Activated CD4-positive, alpha-beta T cell treated with anti-CD3 and anti-CD28 coated beads for 48 hours (primary cell): Measurements from ENCODE around the gene CHST11.

ENCODE experiments used
- DNase-seq: peaks from one replicate; pipeline ENCODE4 v3.0.0-alpha.2; 2020

CHST11 gene

GRCh38 chr12:104460973-104461698 is 4.4 kb downstream of the CHST11 start:
- DNase-seq, result no peak

GRCh38 chr12:104462325-104462724 is 5.6 kb downstream of the CHST11 start:
- no peak for DNase-seq

- DNase-seq, result no peak
These were observed 6.2 kb downstream of the CHST11 start for GRCh38 chr12:104462931-104463339.

- DNase-seq, result no peak
These were observed 6.6 kb downstream of the CHST11 start for GRCh38 chr12:104463368-104463767.

GRCh38 chr12:104464899-104465298 is 8.2 kb downstream of the CHST11 start:
- DNase-seq, result no peak

GRCh38 chr12:104466709-104467345 is 10.1 kb downstream of the CHST11 start:
- no peak for DNase-seq

GRCh38 chr12:104467346-104467837 is 10.6 kb downstream of the CHST11 start:
- no peak for DNase-seq

GRCh38 chr12:104468371-104468770 is 11.6 kb downstream of the CHST11 start:
- no peak for DNase-seq

GRCh38 chr12:104469066-104469465 is 12.3 kb downstream of the CHST11 start:
- no peak for DNase-seq

- no peak for DNase-seq
These were observed 12.8 kb downstream of the CHST11 start for GRCh38 chr12:104469523-104469922.

GRCh38 chr12:104470521-104470920 is 13.8 kb downstream of the CHST11 start:
- no peak for DNase-seq

- no peak for DNase-seq
These were observed 14.6 kb downstream of the CHST11 start for GRCh38 chr12:104471336-104471735.

- no peak for DNase-seq
These were observed 16.0 kb downstream of the CHST11 start for GRCh38 chr12:104472748-104473147.

GRCh38 chr12:104473374-104473983 is 16.7 kb downstream of the CHST11 start:
- DNase-seq, result no peak

GRCh38 chr12:104475271-104475670 is 18.5 kb downstream of the CHST11 start:
- DNase-seq, result no peak

GRCh38 chr12:104477510-104478390 is 21.0 kb downstream of the CHST11 start:
- no peak for DNase-seq

GRCh38 chr12:104478396-104479122 is 21.8 kb downstream of the CHST11 start:
- DNase-seq, result peak; percentile 36

GRCh38 chr12:104479123-104479662 is 22.4 kb downstream of the CHST11 start:
- no peak for DNase-seq

GRCh38 chr12:104480012-104480411 is 23.3 kb downstream of the CHST11 start:
- no peak for DNase-seq

- no peak for DNase-seq
These were observed 24.2 kb downstream of the CHST11 start for GRCh38 chr12:104480826-104481440.

- no peak for DNase-seq
These were observed 25.4 kb downstream of the CHST11 start for GRCh38 chr12:104482113-104482512.
